HG03135 (cell line): ENCODE measurements around the gene KAT2B.
"Not testable (repeated sequence)": the region's sequence is repeated elsewhere in the genome, so short reads cannot be mapped to it uniquely, and the experiment has no call there.

Experiments
- ATAC-seq: cut with Tn5 transposase; IDR thresholded peaks from one replicate; pipeline ENCODE4 v1.9.1; 2021; ENCODE audit warnings: mild to moderate bottlenecking, moderate library complexity; ENCODE audit not compliant: unreplicated experiment

The KAT2B gene

DNA sequence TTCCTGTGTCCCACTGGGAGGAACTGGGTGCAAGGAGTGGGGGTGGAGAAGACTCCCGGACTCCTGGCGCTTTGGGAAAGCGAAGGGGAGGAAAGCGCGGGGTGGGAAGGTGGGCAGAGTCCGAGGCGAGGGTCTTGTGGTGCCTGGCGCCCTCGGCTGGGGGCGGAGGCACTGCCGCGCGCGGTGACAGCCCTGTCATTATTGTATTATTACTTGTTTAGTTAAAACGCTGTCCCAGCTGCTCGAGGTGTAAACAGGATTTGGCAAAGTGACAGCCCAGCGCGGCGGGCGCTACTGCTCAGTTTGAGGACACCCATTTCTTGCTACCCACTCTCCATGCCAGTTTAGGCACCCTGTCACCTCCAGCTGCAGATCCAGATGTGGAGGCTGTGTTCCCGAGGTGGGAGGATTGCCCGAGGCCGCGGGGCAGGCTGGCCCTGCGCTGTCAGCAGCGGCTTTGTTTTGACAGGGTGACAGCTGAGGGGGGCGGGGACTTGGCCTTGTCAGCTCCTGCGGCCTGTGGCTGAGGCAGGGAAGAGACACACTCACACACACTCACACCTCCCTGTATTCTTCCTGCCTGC is 1.0 kb downstream of the KAT2B start:
- ATAC-seq, result peak; percentile 39

DNA sequence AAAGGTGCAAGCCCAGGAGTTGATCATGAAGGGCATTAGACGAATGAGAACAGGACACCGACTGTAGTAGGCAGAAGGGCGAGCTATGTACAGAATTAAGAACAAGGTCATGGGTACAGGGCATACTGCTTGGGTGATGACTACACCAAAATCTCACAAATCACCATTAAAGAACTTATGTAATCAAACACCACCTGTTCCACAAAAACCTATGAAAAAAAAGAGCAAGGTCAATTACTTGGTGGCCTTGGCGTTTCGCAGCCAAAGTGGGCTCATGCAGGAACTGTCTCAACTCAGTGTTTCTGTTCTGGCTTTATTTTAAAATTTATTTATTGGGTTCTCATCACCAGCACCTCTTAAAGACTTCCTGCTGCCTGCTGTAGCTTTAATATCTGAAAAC is 2.1 kb downstream of the KAT2B start:
- no peak for ATAC-seq

DNA sequence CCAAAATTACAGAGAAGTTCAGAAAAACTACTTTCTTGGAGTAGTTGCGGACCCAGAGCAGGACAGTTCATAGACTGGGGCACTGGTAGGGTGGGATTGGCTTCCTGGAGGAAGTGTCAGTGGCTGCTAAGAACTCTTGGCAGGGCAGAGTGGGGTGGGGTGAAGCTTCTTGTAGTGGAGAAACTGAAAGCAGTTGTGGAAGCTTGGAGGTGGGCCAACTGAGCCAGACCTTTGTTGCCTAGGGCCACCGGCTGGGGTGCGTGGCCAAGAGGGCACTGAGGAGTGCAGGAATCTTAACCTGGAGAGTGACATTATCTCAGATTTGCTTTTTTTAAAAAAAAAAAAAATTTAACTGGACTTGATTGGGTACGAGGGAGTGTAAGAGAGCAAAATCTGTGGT is 3.1 kb downstream of the KAT2B start:
- peak; percentile 23 for ATAC-seq

DNA sequence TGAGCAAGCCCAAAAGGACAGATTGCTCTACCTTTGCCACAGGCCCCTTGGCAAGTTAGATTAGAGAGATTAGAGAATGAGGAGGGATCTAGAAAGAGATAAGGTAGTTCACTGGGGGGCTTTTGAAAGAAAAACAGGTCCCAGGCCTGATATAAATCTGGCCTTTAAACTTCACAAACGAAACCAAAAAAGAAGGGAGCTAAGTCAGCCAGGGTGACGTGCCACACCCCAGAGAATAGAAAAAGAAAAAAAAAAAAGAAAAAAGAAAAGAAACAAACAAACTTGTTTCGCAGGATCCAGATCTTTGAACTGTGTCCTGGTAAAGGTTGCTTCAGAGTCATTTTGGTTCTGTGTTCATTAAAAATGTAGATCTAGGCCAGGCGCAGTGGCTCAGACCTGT is 3.6 kb downstream of the KAT2B start:
- ATAC-seq, result no peak

DNA sequence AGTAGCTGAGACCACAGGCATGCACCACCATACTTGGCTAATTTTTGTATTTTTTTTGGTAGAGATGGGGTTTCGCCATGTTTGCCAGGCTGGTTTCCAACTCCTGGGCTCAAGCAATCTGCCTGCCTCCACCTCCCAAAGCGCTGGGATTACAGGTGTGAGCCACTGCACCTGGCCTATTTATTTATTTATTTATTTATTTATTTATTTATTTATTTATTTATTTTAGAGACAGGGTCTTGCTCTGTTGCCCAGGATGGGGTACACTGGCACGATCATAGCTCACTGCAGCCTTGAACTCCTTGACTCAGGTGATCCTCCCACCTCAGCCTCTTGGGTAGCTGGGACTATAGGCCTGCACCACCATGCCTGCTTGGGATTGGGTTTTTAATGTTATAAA is 4.9 kb downstream of the KAT2B start:
- not testable (repeated sequence) for ATAC-seq

DNA sequence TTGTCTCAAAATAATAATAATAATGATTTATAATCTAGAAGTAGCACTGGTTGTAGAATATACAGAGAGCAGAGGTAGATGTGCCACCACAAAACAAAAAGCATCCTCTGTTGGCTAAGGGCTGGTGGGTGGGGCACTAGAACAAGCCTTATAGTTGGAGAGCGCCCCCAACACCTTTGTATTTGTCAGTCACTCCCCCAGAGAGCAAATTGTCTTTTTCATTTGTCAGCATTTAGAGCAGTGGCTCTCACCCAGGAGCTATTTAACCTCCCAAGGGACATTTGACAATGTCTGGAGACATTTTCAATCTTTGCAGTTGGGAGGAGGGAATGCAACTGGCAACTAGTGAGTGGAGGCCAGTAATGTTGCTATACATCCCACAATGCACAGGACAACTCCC is 6.3 kb downstream of the KAT2B start:
- no peak for ATAC-seq

DNA sequence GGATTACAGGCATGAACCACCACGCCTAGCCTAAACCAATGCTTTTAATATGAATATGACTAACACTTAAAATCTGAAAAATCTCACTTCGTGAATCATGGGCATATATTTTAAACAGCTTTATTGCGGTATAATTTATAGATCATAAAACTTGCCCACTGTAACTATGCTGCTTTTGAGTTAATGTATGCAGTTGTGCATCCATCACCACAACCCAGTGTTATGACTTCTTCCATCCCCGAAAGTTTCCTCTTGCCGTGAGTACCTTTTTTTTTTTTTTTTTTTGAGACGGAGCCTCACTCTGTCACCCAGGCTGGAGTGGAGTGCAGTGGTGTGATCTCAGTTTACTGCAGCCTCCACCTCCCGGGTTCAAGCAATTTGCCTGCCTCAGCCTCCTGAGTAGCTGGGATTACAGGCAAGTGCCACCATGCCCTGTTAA is 7.1 kb downstream of the KAT2B start:
- ATAC-seq, result no peak

DNA sequence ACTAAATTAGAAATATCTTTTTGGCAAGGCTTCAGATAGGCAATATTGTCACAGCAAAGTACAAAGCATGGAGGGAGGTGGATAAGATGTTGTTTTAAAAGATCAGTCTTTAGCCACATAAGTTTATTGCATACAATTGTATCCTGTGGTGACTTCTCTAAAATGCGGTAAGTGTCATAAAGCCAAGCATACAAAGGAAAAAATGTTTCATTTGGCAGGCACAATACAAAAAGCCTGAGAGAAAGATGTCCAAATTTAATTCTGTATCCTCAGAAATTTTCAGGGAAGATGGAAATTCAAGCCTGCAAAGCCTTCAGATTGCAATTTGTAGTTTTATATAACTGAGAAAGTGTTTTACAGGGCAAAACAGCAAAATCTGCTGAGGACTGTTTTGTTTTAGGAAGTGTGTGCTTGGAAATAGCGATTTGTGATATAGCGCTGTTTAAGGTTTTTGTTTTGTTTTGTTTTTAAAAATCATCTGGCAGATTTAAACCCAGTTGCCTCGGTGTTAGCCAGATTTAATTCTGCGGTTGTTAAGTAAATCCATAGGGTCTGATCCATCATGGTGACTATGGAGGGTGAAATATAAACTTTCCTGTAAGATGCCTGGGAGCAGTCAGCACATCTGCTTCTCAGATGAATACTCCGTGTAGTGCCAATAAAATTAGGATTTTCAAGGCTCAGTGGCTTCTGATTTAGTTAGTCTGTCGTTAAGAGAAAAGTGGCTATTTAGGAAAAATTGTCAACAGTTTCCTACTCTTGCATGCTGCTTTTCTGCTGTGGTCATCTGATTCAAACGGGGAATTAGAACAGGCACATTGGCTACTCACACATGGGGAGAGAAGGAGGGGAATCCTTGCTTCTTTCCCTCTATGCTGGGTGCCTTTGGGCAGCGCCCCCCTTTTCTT is 8.0 kb downstream of the KAT2B start:
- ATAC-seq, result no peak

DNA sequence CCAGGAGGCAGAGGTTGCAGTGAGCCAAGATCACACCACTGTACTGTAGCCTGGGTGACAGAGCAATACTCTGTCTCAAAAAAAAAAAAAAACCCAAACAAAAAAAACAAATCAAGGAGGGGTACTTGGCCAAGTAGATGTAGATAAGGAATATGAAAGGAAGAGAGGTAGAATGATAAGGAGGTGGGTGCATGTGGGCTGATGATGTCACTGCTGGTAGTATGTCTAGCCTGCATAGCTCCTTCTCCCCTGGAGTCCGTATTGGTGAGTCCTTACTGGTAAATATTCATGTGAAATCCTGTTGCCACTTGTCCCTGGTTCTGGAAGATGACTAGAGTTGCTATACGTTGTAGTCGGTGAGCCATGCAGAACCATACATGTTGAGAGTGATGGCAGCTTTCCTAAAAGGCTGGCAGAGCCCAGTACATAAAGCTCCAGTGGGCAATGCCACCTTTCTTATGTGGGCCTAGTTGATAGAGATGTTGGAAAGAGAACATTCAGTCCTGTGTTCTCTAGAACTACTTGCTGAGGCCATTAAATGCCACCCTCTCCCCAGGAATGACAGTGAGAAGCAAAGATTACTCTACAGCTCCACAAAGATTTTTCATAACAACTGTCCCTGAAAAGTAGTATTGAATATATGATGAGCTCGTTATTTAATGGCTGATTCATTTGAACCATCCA is 11.0 kb downstream of the KAT2B start:
- ATAC-seq, result no peak

DNA sequence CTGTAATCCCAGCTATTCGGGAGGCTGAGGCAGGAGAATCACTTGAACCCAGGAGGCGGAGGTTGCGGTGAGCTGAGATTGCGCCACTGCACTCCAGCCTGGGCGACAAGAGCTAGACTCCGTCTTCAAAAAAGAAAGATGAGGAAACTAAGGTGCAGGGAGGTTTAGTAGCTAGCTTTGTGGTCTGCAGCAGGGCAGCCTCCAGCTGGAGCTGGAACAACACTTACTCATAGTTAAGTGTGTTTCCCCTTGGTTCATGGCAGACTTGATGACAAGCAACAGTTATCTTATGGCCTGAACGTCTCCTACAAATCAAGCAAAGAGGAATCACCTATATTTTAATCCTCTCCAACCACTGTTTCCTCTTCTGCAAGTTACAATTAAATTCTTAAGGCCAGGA is 12.6 kb downstream of the KAT2B start:
- no peak for ATAC-seq

DNA sequence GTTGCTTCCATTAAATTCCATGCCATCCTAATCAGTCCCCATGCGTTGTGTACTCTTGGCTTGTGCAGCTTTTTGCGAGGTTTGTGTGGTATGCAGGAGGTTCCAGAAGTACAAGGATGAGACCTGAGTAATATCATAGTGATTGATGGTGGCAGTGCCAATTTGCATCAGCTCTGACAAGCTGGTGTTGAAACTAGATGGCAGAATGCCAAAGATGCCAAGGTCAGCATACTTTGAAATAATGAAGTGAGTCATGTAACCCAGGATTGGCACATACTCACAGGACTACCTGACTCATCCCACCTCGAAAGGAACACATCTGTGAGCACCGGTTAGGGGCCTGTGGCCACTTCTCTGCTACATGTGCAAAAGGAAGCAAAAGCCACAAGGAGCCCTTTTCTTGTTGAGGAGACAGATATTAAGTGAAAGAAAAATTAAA is 14.3 kb downstream of the KAT2B start:
- peak; percentile 89 for ATAC-seq

DNA sequence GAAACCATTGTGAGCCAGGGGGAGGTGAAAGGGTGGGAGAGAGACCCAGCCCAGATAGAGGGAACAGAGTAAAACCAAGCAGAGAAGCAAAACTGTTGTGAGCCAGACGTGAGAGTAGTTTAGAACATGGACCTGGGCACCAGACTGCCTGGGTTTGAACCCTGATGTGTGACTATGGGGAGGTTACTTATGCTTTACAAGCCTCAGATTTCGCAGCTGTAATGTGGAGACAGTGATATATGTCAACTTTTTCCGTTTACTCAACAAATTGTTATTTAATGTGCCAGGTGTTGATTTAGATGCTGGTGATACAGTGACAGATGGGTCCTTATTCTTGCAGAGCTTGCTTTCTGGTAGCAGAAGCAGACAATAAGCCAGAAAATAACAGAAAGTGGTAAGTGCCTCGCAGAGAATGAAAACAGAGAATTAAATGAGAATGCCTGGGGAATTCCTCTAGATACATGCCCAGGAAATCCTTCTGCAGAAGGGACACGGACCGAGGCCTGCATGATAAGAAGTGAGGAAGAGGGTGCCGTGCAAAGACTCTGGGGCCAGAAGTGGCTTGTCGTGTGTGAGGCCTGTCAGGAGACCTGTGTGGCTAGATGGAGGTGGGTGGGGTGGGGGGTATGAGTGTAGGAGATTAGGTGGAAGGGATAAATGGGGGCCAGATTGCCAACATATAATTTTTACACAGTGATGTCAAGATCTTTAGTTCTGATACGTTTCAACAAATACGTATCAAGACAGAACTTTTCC is 15.0 kb downstream of the KAT2B start:
- ATAC-seq, result peak; percentile 9

DNA sequence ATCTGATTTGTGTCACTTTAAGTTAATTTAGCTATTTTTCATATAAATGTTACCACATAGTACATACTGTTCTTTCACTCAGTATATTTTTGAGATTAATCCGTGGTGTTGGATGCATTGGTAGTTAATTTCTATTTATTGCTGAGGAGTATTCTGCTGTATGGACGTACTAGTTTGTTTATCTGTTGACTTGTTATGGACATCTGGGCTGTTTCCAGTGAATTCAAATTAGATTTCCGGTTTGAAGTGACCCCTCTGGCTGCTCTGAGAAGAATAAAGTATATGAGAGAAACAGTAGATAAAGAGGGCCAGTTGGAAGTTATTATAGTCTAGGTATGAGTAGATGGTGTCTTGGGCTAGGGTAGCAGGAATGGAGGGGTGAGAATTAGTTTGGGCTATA is 15.6 kb downstream of the KAT2B start:
- ATAC-seq, result no peak

DNA sequence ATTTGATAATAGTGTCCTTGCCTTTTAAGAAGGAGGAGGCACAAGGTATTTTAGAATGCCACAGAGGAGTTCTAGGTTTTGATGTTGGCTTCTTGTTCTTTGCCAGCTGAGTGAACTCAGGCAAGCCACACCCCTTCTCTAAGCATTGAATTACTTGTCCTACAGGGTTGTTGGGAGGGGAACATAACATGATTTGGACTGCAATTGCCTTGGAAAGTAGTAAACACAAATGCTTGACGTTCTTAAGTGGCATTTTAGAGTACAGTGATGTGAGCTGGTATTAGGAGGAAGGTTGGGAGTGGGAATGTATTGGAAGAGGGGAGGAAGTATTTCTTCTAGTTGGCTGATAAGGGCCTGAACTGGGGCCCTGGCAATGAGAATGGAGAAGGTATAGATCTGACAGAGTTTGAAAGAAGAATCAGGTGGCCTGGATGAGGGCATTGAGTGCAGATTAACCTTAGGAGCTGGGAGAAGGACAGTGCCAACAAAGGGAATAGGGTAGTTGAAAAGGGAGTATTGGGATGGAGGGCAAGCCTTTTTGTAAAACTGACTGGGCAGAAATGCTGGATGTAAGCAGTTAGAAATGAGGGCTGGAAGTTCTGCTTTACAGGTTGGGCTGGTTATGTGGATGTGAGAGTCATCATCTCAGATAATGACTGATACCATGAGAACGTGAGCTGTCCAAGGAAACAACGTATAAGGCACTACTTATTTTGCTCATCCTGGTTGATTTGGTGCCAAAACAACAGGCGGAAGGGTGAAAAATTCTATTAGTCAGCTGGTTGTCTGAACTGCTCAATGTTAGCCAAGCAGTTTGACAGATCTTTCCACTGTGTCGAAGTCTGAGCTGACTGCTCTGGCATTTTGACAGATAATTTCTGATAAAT is 16.7 kb downstream of the KAT2B start:
- ATAC-seq, result no peak

DNA sequence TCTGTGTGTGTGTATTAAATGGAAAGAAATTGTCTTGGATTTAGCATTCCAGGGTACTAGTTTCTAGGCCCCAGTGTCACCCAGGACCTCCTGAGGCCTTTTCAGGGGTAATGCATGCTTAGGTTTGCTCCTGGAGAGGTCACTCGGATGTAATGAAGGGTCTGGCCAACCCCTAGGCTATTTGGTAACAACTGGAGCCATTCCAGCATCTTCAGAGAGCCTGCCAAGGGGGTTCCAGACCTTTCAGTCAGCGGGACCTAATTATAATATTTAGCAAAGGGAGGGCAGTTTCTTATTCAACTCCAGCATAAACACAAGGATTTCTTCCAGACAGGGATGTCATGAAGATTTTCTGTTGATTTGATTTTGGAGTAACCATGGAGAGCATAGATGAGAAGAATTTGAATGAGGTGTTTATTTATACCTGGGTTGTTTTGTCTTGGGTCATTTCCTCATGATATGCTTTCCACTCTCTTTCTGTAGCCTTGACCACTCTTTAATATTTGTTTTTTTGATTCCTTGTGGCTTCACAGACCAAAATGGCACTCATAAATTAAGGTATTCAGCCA is 17.4 kb downstream of the KAT2B start:
- ATAC-seq, result no peak

DNA sequence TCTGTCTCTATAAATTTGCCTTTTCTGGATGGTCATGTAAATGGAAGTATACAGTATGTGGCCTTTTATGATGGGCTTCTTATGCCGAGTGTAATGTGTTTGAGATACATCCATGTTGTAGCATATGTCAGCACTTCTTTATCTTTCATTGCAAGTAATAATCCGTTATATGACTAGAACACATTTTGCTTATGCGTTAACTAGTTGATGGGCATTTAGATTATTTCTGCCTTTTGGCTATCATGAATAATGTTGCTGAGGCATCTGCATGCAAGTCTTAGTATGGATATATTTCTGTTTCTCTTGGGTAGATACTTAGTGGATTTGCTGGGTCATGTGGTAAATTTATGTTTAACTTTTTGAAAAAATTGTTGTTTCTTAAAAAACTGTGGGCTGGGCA is 19.7 kb downstream of the KAT2B start:
- no peak for ATAC-seq

DNA sequence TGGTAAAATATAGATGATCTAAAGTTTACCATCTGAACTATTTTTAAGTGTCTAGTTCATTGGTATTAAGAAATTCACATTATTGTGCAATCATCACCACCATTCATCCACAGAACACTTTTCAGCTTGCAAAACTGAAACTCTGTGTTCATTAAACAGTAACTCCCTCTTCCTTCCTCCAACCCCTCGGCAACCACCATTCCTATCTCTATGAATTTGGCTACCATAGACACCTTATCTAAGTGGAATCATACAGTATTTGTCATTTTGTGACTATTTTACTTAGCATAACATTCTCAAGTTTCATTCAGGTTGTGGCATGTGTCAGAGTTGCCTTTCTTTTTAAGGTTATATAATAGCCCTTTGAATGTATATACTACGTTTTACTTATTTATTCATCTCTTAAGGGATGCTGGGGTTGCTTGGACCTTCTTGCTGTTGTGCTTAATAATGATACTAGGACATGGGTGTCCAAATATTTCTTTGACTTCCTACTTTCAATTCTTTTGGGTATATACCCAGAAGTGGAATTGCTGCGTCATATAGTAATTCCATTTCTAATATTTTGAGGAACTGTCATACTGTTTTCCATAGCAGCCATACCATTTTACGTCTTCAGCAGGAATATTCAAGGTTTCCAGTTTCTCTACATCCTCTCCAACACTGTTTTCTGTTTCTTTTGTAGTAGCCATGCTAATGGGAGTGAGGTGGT is 20.9 kb downstream of the KAT2B start:
- ATAC-seq, result peak; percentile 77

DNA sequence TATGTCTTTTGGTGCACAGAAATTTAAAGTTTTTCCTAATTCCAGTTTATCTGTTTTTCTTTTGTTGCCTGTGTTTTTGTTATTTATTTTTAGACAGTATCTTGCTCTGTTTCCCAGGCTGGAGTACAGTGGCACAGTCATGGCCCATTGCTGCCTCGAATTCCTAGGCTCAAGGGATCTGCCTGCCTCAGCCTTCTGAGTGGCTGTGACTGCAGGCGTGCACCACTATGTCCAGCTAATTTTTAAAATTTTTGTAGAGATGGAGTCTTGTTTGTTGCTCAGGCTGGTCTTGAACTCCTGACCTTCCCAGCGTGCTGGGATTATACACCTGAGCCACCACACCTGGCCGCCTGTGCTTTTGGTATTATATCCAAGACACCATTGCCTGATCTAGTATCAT is 22.8 kb downstream of the KAT2B start:
- ATAC-seq, result no peak

DNA sequence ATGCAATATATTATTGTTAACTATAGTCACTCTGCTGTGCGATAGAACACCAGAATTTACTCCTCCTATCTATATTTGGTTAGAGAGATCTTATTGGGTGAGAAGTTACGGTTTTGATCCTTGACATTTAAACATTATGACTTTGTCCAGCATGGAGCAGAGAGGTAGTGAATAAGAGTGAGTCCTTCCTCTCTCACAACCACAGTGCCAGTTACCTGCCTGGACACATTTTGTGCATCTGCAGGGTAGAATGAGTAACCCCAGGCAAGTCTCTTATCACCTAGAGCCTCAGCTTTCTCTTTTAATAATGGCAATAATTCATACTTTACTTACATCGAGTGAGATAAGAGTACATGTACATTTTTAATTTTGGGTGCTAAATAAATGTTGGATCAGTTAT is 24.1 kb downstream of the KAT2B start:
- no peak for ATAC-seq
